A549 (cell line): ENCODE results near the gene MED13L. TPM values are rescaled to one million over a fixed set of nuclear protein-coding genes. Genes with fewer than 3 reads are reported as not detected.

ENCODE experiments used
- ATAC-seq, 2 experiments: fragments of 200-7000 bp in 1 of 2; fragments of >200 bp in 1 of 2; cut with Nextera tagmentation in 1 of 2; cut with Tn5 transposase in 1 of 2; 3 replicates each; pipeline versions ENCODE4 v1.8.0 to v1.9.1; 2018 to 2020; ENCODE audit warnings: mild to moderate bottlenecking in 1 of 2, moderate library complexity in 1 of 2
- CTCF ChIA-PET: fragments of 300-600 bp; sonication (Branson Sonifier 250); formaldehyde crosslinking; extraction: SDS; loops from one replicate; lab custom pipeline; 2021; ENCODE audit warnings: antibody characterized with exemption, inconsistent platforms; lab: Yijun Ruan, JAX
- POLR2A ChIA-PET: fragments of 350-600 bp; formaldehyde crosslinking; extraction: SDS; loops from one replicate; lab custom pipeline; 2021; ENCODE audit warnings: antibody characterized with exemption, inconsistent platforms; lab: Yijun Ruan, JAX
- DNase-seq, 2 experiments: peaks; one replicate each; pipeline versions ENCODE4 v3.0.0 to v3.0.0-alpha.2; 2011 to 2016; ENCODE audit warnings: low read depth in 1 of 2, low spot score in 1 of 2
- FAIRE-seq: peaks from 2 replicates; lab custom pipeline; 2011; peaks lifted over from hg19 to GRCh38; lab: Jason Lieb, UNC
- H3K27ac ChIP-seq, 2 experiments: fragments of >200 bp; sonication (Bioruptor Twin); formaldehyde crosslinking; 3 replicates each; pipeline ENCODE4 v1.5.1; 2016 to 2017
- H3K4me1 ChIP-seq: fragments of >200 bp; sonication (Bioruptor Twin); formaldehyde crosslinking; 3 replicates; pipeline ENCODE4 v1.6.1; 2016
- H3K4me2 ChIP-seq: fragments of >200 bp; sonication (Bioruptor Twin); formaldehyde crosslinking; 3 replicates; pipeline ENCODE4 v1.6.1; 2016
- H3K4me3 ChIP-seq: fragments of >200 bp; sonication (Bioruptor Twin); formaldehyde crosslinking; 3 replicates; pipeline ENCODE4 v1.5.1; 2016
- H3K9me3 ChIP-seq: fragments of >200 bp; sonication (Bioruptor Twin); formaldehyde crosslinking; 3 replicates; pipeline ENCODE4 v1.6.1; 2016
- BHLHE40 ChIP-seq: IDR thresholded peaks from 2 replicates; pipeline ENCODE4 v1.6.1; 2012; ENCODE audit warnings: low read depth, low read length, inconsistent platforms
- CBX8 ChIP-seq: fragments of 200-600 bp; sonication (generic); IDR thresholded peaks from 2 replicates; pipeline ENCODE4 v1.6.1; 2016
- CEBPB ChIP-seq, 2 experiments: fragments of >200 bp in 1 of 2; sonication (Bioruptor Twin) in 1 of 2; formaldehyde crosslinking in 1 of 2; IDR thresholded peaks; 2 replicates each; pipeline ENCODE4 v1.6.1; 2012 to 2016
- EHF ChIP-seq: fragments of 250-450 bp; sonication (Bioruptor Pico); IDR thresholded peaks from 2 replicates; pipeline ENCODE4 v1.5.0; 2020; ENCODE audit warnings: mild to moderate bottlenecking
- EHMT2 ChIP-seq: fragments of 200-600 bp; sonication (generic); IDR thresholded peaks from 2 replicates; pipeline ENCODE4 v1.6.1; 2016; ENCODE audit warnings: antibody characterized with exemption, low read depth, mild to moderate bottlenecking, moderate library complexity
- ESRRA ChIP-seq: fragments of 150-350 bp; IDR thresholded peaks from 2 replicates; pipeline ENCODE4 v1.6.1; 2014; ENCODE audit warnings: mild to moderate bottlenecking, low read length, borderline replicate concordance
- FOSB ChIP-seq: fragments of 250-450 bp; sonication (Bioruptor Pico); IDR thresholded peaks from 2 replicates; pipeline ENCODE4 v1.5.0; 2020; ENCODE audit warnings: mild to moderate bottlenecking, moderate library complexity
- FOXS1 ChIP-seq: fragments of 250-450 bp; sonication (Bioruptor Pico); IDR thresholded peaks from 2 replicates; pipeline ENCODE4 v1.5.0; 2020; ENCODE audit warnings: mild to moderate bottlenecking, moderate library complexity
- GATA3 ChIP-seq: IDR thresholded peaks from 2 replicates; pipeline ENCODE4 v1.6.1; 2012; ENCODE audit warnings: borderline replicate concordance
- HDAC2 ChIP-seq: fragments of 200-600 bp; sonication (generic); IDR thresholded peaks from 2 replicates; pipeline ENCODE4 v1.6.1; 2016
- HEYL ChIP-seq: fragments of 250-450 bp; sonication (Bioruptor Pico); IDR thresholded peaks from 2 replicates; pipeline ENCODE4 v1.8.0; 2021; ENCODE audit warnings: mild to moderate bottlenecking, moderate library complexity
- HOXB13 ChIP-seq: fragments of 250-450 bp; sonication (Bioruptor Pico); IDR thresholded peaks from 2 replicates; pipeline ENCODE4 v1.5.0; 2020; ENCODE audit warnings: low read depth, mild to moderate bottlenecking, moderate library complexity
- JUNB ChIP-seq: fragments of >200 bp; sonication (Bioruptor Twin); formaldehyde crosslinking; IDR thresholded peaks from 2 replicates; pipeline ENCODE4 v1.6.1; 2016
- KDM5A ChIP-seq: fragments of 200-600 bp; sonication (generic); IDR thresholded peaks from 2 replicates; pipeline ENCODE4 v1.6.1; 2016; ENCODE audit warnings: antibody characterized with exemption, mild to moderate bottlenecking
- MYC ChIP-seq: IDR thresholded peaks from 2 replicates; pipeline ENCODE4 v1.6.1; 2012; ENCODE audit warnings: mild to moderate bottlenecking, inconsistent platforms, low read length, improper control_type of control experiment, borderline replicate concordance
- NFE2L2 ChIP-seq: fragments of 150-350 bp; conservative IDR thresholded peaks from 2 replicates; pipeline ENCODE4 v1.6.1; 2014; ENCODE audit warnings: low read length
- NR3C1 ChIP-seq: fragments of >200 bp; sonication (Bioruptor Twin); formaldehyde crosslinking; IDR thresholded peaks from 3 replicates; pipeline ENCODE4 v1.6.1; 2017
- PHF8 ChIP-seq: fragments of 200-600 bp; sonication (generic); IDR thresholded peaks from 2 replicates; pipeline ENCODE4 v1.6.1; 2016; ENCODE audit warnings: low read depth, mild to moderate bottlenecking, antibody characterized with exemption, moderate library complexity, borderline replicate concordance
- POLR2A ChIP-seq: IDR thresholded peaks from 2 replicates; pipeline ENCODE4 v1.6.1; 2012; ENCODE audit warnings: mild to moderate bottlenecking, low read length
- POLR2AphosphoS2 ChIP-seq: conservative IDR thresholded peaks from 2 replicates; pipeline ENCODE4 v1.6.1; 2012; ENCODE audit warnings: low read length, improper control_type of control experiment, inconsistent platforms
- RAD21 ChIP-seq, 2 experiments: fragments of >200 bp in 1 of 2; sonication (Bioruptor Twin) in 1 of 2; formaldehyde crosslinking in 1 of 2; IDR thresholded peaks in 1 of 2; conservative IDR thresholded peaks in 1 of 2; 2 replicates in 1 of 2; 3 replicates in 1 of 2; pipeline ENCODE4 v1.6.1; 2012 to 2018; ENCODE audit warnings: inconsistent platforms in 1 of 2
- RARB ChIP-seq: fragments of 250-450 bp; sonication (Bioruptor Pico); IDR thresholded peaks from 2 replicates; pipeline ENCODE4 v1.8.0; 2021; ENCODE audit warnings: mild to moderate bottlenecking, moderate library complexity
- RNF2 ChIP-seq: fragments of 200-600 bp; sonication (generic); IDR thresholded peaks from 2 replicates; pipeline ENCODE4 v1.6.1; 2016; ENCODE audit warnings: low read depth, mild to moderate bottlenecking, antibody characterized with exemption, moderate library complexity, borderline replicate concordance
- SMC3 ChIP-seq: fragments of >200 bp; sonication (Bioruptor Twin); formaldehyde crosslinking; IDR thresholded peaks from 3 replicates; pipeline ENCODE4 v1.6.1; 2018; ENCODE audit warnings: inconsistent platforms
- SREBF2 ChIP-seq: fragments of 450-650 bp; IDR thresholded peaks from 2 replicates; pipeline ENCODE4 v1.6.1; 2014; ENCODE audit warnings: mild to moderate bottlenecking, moderate library complexity
- TFCP2L1 ChIP-seq: fragments of 250-450 bp; sonication (Bioruptor Pico); IDR thresholded peaks from 2 replicates; pipeline ENCODE4 v1.5.0; 2021; ENCODE audit warnings: mild to moderate bottlenecking
- TP53 ChIP-seq: fragments of 250-450 bp; sonication (Bioruptor Pico); IDR thresholded peaks from 2 replicates; pipeline ENCODE4 v1.5.0; 2021; ENCODE audit warnings: mild to moderate bottlenecking, moderate library complexity
- ZFP36 ChIP-seq: fragments of 450-650 bp; IDR thresholded peaks from 2 replicates; pipeline ENCODE4 v1.6.1; 2014; ENCODE audit warnings: borderline replicate concordance; ENCODE audit not compliant: partially characterized antibody
- ZNF302 ChIP-seq: fragments of 250-450 bp; sonication (Bioruptor Pico); IDR thresholded peaks from 2 replicates; pipeline ENCODE4 v1.9.0; 2021; ENCODE audit warnings: inconsistent platforms, mild to moderate bottlenecking, moderate library complexity
- WGBS: methylation state at CpG from one replicate; pipeline ENCODE4 v1.1.6; 2017; ENCODE audit errors: missing lambda C conversion rate; 5-methylcytosine and 5-hydroxymethylcytosine counted together
- polyA plus RNA-seq, 4 experiments: library from polyadenylated mRNA; depleted of rRNA in 3 of 4; stranded (reverse); fragments of >200 nt; fragmentation: RNase III in 1 of 4; extraction: RNeasy Plus Mini Kit Qiagen cat#74134 plus additional on column Dnase treatment in 1 of 4; gene quantifications; 2 replicates in 3 of 4; 3 replicates in 1 of 4; pipeline ENCODE4 v1.2.3, GENCODE V29; 2011 to 2017
- TF ChIP-seq, protein P1 (sequence below): fragments of 200-600 bp; sonication (generic); IDR thresholded peaks from 2 replicates; pipeline ENCODE4 v1.6.1; 2016; ENCODE audit warnings: antibody characterized with exemption, mild to moderate bottlenecking, moderate library complexity
- TF ChIP-seq, protein P2 (sequence below): IDR thresholded peaks from 2 replicates; pipeline ENCODE4 v1.6.1; 2012; ENCODE audit warnings: low read depth, borderline replicate concordance
- TF ChIP-seq, protein P3 (sequence below): fragments of >200 bp; sonication (Bioruptor Twin); formaldehyde crosslinking; IDR thresholded peaks from 3 replicates; pipeline ENCODE4 v1.6.1; 2016

The MED13L gene
- polyA plus RNA-seq, 2 of the 4 experiments (the other 2 are of a cell fraction), result 23.2 to 134 TPM

DNA sequence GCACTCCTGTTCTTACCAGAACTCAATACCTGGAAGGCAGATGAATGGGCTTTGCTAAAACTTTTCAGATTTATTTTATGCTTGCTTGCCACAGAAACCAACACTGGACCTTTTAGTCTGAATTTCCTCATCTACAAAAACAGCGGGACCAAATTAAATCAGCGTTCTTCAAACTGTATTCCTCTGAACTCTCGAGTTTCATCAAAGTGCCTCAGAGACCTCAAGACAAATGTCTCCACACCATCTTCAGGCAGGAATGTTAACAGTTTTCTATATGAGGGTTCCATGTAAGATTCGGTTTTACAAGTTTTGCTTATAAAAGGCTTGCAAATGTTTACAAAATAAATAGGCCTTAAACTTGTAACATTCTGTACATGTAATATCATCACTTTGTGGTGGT, 74.6 kb downstream of the MED13L start:
- H3K4me2 ChIP-seq, result no peak overlapping the region
- ATAC-seq, result no peak
- WGBS, result 80% methylated on average over 4 of the region's 4 CpGs
- no peaks in the 10 kb centered on the region for H3K9me3 ChIP-seq
- ChIA-PET CTCF (no interaction called here), POLR2A (no interaction called here)
- no peak overlapping the region for H3K4me3 ChIP-seq
- TF ChIP-seq KDM5A, result no peak
- no peak for TF ChIP-seq TP53 (CRISPR knock-in tag)
- no peak for TF ChIP-seq FOSB (CRISPR knock-in tag)
- TF ChIP-seq CBX8, result no peak
- no peak for TF ChIP-seq SMC3
- TF ChIP-seq RARB (CRISPR knock-in tag), result no peak
- no peak for TF ChIP-seq HEYL (CRISPR knock-in tag)
- TF ChIP-seq, protein P1, sequence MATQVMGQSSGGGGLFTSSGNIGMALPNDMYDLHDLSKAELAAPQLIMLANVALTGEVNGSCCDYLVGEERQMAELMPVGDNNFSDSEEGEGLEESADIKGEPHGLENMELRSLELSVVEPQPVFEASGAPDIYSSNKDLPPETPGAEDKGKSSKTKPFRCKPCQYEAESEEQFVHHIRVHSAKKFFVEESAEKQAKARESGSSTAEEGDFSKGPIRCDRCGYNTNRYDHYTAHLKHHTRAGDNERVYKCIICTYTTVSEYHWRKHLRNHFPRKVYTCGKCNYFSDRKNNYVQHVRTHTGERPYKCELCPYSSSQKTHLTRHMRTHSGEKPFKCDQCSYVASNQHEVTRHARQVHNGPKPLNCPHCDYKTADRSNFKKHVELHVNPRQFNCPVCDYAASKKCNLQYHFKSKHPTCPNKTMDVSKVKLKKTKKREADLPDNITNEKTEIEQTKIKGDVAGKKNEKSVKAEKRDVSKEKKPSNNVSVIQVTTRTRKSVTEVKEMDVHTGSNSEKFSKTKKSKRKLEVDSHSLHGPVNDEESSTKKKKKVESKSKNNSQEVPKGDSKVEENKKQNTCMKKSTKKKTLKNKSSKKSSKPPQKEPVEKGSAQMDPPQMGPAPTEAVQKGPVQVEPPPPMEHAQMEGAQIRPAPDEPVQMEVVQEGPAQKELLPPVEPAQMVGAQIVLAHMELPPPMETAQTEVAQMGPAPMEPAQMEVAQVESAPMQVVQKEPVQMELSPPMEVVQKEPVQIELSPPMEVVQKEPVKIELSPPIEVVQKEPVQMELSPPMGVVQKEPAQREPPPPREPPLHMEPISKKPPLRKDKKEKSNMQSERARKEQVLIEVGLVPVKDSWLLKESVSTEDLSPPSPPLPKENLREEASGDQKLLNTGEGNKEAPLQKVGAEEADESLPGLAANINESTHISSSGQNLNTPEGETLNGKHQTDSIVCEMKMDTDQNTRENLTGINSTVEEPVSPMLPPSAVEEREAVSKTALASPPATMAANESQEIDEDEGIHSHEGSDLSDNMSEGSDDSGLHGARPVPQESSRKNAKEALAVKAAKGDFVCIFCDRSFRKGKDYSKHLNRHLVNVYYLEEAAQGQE, result no peak
- TF ChIP-seq HDAC2, result no peak
- TF ChIP-seq NR3C1, result no peak
- no peak for TF ChIP-seq FOXS1 (CRISPR knock-in tag)
- TF ChIP-seq, protein P2, sequence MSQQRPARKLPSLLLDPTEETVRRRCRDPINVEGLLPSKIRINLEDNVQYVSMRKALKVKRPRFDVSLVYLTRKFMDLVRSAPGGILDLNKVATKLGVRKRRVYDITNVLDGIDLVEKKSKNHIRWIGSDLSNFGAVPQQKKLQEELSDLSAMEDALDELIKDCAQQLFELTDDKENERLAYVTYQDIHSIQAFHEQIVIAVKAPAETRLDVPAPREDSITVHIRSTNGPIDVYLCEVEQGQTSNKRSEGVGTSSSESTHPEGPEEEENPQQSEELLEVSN, result no peak
- no peak for TF ChIP-seq RAD21 (conservative IDR thresholded peaks at IDR 0.05 in 1 of 2, IDR thresholded peaks at IDR 0.05 in 1 of 2)
- no peak overlapping the region for H3K27ac ChIP-seq
- no peak for DNase-seq
- no peak for FAIRE-seq
- peaks cover 39% of the 10 kb centered on the region for H3K4me1 ChIP-seq

DNA sequence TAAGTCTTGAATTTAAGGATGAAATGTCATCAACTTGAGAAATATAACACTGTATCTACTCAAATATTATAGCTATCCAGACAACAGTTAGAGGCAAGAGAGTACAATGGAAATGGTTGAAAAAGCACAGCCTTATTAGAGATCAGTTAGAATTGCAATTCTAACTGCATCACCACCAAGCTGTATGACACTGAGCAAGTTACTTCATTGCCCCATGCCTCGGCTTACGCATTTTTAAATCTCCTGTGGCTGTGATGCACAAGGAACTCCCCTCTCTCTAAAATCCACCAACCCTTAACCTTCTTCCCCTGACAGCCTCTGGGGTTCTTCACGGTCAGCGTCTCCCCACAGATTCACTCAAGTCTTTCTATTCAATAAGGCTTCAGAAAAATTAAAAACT, 75.1 kb downstream of the MED13L start:
- ChIA-PET CTCF (interaction anchor here (0.6 kb wide), 1 partner anchor 67 kb away, joined by 3 read pairs; no protein-coding TSS in a partner anchor), POLR2A (no interaction called here)
- TF ChIP-seq, protein P3, sequence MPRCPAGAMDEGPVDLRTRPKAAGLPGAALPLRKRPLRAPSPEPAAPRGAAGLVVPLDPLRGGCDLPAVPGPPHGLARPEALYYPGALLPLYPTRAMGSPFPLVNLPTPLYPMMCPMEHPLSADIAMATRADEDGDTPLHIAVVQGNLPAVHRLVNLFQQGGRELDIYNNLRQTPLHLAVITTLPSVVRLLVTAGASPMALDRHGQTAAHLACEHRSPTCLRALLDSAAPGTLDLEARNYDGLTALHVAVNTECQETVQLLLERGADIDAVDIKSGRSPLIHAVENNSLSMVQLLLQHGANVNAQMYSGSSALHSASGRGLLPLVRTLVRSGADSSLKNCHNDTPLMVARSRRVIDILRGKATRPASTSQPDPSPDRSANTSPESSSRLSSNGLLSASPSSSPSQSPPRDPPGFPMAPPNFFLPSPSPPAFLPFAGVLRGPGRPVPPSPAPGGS, result no peak
- TF ChIP-seq PHF8 (no peak), HDAC2 (no peak), NFE2L2 (no peak), SREBF2 (no peak), POLR2A (no peak), RARB (CRISPR knock-in tag) (no peak), EHMT2 (no peak), MYC (no peak)
- WGBS, result 95% methylated on average over 4 of the region's 4 CpGs
- Histone ChIP-seq H3K4me3 (no peak overlapping the region), H3K9me3 (no peaks in the 10 kb centered on the region), H3K27ac (no peak overlapping the region), H3K4me1 (peaks cover 39% of the 10 kb centered on the region), H3K4me2 (no peak overlapping the region)
- peak in 1 of 2 experiments; percentile 18; a peak in 1 of 6 replicates for ATAC-seq
- no peak for FAIRE-seq
- DNase-seq, result no peak

DNA sequence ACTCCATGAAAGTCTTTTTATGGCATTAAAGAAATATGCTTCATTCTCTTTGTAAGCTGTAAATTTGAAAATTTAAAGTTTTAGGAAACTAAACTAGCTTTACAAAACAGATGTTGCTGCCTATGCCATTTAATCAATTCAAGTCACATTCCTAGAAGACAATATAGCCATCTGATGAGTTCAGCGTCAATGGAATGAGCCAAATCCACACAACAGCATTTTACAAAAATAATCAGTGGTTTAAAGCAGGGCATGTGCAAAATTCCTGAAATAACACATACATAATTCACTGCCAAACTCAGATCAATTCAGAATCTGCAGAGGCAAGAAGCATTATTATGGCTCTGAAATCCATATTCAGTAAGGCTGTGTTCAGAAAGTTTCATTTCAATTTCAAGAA, 75.6 kb downstream of the MED13L start:
- DNase-seq, result no peak
- no peaks in the 10 kb centered on the region for H3K9me3 ChIP-seq
- no peak overlapping the region for H3K27ac ChIP-seq
- no peak for ATAC-seq
- no peak overlapping the region for H3K4me2 ChIP-seq
- peaks cover 37% of the 10 kb centered on the region for H3K4me1 ChIP-seq
- H3K4me3 ChIP-seq, result no peak overlapping the region
- ChIA-PET POLR2A (no interaction called here), CTCF (interaction anchor here (0.6 to 1.0 kb wide), 2 partner anchors 34 to 67 kb away, joined by 3 to 5 read pairs; no protein-coding TSS in a partner anchor)
- WGBS, result 95% methylated on average over 1 of the region's 1 CpG
- FAIRE-seq, result peak; percentile 86
- TF ChIP-seq EHMT2 (no peak), HOXB13 (no peak), ZFP36 (no peak), FOXS1 (CRISPR knock-in tag) (no peak), BHLHE40 (no peak), TFCP2L1 (CRISPR knock-in tag) (no peak), CEBPB (IDR thresholded peaks at IDR 0.05) (no peak), ZNF302 (CRISPR knock-in tag) (no peak), CBX8 (no peak), POLR2AphosphoS2 (no peak), HDAC2 (no peak), JUNB (no peak), EHF (CRISPR knock-in tag) (no peak), NFE2L2 (no peak), RNF2 (no peak), HEYL (CRISPR knock-in tag) (no peak), GATA3 (no peak), ESRRA (no peak)
- TF ChIP-seq, protein P2, result no peak
